ENCODE data around the gene GSAP. TPM values are rescaled to one million over a fixed set of nuclear protein-coding genes. Genes with fewer than 3 reads are reported as not detected.
A peak's percentile ranks its signal among the peaks of the same experiment; 100 is the strongest.

The GSAP gene
- total and polyA plus RNA-seq, 2 of the 4 experiments (the other 2 are of a cell fraction) = 1.6 to 1.8 TPM

DNA sequence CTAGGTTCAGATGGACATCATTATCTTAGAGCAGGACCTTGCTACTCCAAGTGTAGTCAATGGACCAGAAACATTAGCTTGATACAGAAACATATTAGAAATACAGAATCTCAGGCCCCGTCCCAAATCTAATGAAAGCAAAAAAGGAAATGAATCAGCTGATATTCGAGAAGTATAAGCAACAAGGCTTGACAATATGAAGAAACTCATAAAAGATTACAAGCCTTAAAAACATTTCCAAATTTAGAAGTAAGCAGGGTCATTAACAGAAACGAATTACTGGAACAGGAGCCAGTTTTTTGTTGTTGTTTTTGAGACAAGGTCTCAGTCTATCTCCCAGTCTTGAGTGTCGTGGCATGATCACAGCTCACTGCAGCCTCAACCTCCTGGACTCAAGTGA lies 40.5 kb upstream of the GSAP start:
- H3K14ac ChIP-seq (replicated peaks; ENCODE audit: low read depth, low read length) = peak overlapping the region; percentile 63; the same call in 1 of the 2 replicates
- peak overlapping the region in 1 of 2 experiments; percentile 83; a peak in 1 of 4 replicates for H4K8ac ChIP-seq (ENCODE audit: low read depth in 2 of 2, low read length in 2 of 2)
- ChIA-PET CTCF (interaction anchor here (0.6 kb wide), 1 partner anchor 44 kb away, joined by 4 read pairs; no protein-coding TSS in a partner anchor), POLR2A (ENCODE audit: unreplicated experiment) (no interaction called here)
- no peak overlapping the region for H3K4me3 ChIP-seq (ENCODE audit: insufficient read depth, low read depth, low read length)
- no peak for TF ChIP-seq CHD1 (IDR thresholded peaks at IDR 0.05; ENCODE audit: low read depth, low read length)
- TF ChIP-seq MAFK (IDR thresholded peaks at IDR 0.05; ENCODE audit: low read depth, low read length) = no peak
- TF ChIP-seq RCOR1 (IDR thresholded peaks at IDR 0.05; ENCODE audit: insufficient replicate concordance, low read length) = no peak
- TF ChIP-seq, protein P1, sequence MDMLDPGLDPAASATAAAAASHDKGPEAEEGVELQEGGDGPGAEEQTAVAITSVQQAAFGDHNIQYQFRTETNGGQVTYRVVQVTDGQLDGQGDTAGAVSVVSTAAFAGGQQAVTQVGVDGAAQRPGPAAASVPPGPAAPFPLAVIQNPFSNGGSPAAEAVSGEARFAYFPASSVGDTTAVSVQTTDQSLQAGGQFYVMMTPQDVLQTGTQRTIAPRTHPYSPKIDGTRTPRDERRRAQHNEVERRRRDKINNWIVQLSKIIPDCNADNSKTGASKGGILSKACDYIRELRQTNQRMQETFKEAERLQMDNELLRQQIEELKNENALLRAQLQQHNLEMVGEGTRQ (IDR thresholded peaks at IDR 0.05; ENCODE audit: low read depth, low read length) = no peak
- no peak for TF ChIP-seq POLR2A (IDR thresholded peaks at IDR 0.05; ENCODE audit: low read depth, low read length)
- no peak for TF ChIP-seq MAZ (IDR thresholded peaks at IDR 0.05; ENCODE audit: borderline replicate concordance, low read depth, low read length)
- no peak for TF ChIP-seq RAD21 (IDR thresholded peaks at IDR 0.05; ENCODE audit: low read length)
- no peak for TF ChIP-seq CEBPB (IDR thresholded peaks at IDR 0.05; ENCODE audit: low read depth, low read length)
- TF ChIP-seq, protein P2, sequence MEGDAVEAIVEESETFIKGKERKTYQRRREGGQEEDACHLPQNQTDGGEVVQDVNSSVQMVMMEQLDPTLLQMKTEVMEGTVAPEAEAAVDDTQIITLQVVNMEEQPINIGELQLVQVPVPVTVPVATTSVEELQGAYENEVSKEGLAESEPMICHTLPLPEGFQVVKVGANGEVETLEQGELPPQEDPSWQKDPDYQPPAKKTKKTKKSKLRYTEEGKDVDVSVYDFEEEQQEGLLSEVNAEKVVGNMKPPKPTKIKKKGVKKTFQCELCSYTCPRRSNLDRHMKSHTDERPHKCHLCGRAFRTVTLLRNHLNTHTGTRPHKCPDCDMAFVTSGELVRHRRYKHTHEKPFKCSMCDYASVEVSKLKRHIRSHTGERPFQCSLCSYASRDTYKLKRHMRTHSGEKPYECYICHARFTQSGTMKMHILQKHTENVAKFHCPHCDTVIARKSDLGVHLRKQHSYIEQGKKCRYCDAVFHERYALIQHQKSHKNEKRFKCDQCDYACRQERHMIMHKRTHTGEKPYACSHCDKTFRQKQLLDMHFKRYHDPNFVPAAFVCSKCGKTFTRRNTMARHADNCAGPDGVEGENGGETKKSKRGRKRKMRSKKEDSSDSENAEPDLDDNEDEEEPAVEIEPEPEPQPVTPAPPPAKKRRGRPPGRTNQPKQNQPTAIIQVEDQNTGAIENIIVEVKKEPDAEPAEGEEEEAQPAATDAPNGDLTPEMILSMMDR (conservative IDR thresholded peaks at IDR 0.05; ENCODE audit: low read depth, low read length) = no peak
- TF ChIP-seq RFX5 (IDR thresholded peaks at IDR 0.05; ENCODE audit: low read depth, low read length) = no peak
- no peak for TF ChIP-seq NFE2L2 (IDR thresholded peaks at IDR 0.05; ENCODE audit: low read depth, low read length)
- no peak for TF ChIP-seq SMC3 (IDR thresholded peaks at IDR 0.05; ENCODE audit: low read depth, low read length)
- no peak for TF ChIP-seq FOS (IDR thresholded peaks at IDR 0.05; ENCODE audit: low read depth, low read length)
- TF ChIP-seq, protein P3, sequence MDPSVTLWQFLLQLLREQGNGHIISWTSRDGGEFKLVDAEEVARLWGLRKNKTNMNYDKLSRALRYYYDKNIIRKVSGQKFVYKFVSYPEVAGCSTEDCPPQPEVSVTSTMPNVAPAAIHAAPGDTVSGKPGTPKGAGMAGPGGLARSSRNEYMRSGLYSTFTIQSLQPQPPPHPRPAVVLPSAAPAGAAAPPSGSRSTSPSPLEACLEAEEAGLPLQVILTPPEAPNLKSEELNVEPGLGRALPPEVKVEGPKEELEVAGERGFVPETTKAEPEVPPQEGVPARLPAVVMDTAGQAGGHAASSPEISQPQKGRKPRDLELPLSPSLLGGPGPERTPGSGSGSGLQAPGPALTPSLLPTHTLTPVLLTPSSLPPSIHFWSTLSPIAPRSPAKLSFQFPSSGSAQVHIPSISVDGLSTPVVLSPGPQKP (IDR thresholded peaks at IDR 0.05; ENCODE audit: borderline replicate concordance, low read depth, low read length) = no peak
- no peak for TF ChIP-seq BHLHE40 (IDR thresholded peaks at IDR 0.05; ENCODE audit: low read depth, low read length)
- no peak for TF ChIP-seq MXI1 (IDR thresholded peaks at IDR 0.05; ENCODE audit: borderline replicate concordance, low read depth, low read length)
- H3K4ac ChIP-seq (ENCODE audit: low read depth, low read length) = peak overlapping the region; percentile 65
- H3K9me3 ChIP-seq (ENCODE audit: control insufficient read depth, insufficient read depth, low read length) = no peaks in the 10 kb centered on the region
- peak overlapping the region; percentile 86 for H2BK120ac ChIP-seq (ENCODE audit: low read depth, low read length)
- peak overlapping the region; percentile 54; the same call in 2 of the 3 replicates for H2BK15ac ChIP-seq (ENCODE audit: low read depth, low read length)
- peaks cover 3% of the 10 kb centered on the region for H3K9me1 ChIP-seq (ENCODE audit: insufficient read depth, low read length)
- H2AFZ ChIP-seq (replicated peaks; ENCODE audit: low read length, poor library complexity) = no peak overlapping the region
- in situ Hi-C loops (cut with MboI; ENCODE audit: low sequenced_read_pairs) (no loop called here), dilution Hi-C loops (cut with HindIII; ENCODE audit: low sequenced_read_pairs, unreplicated experiment) (no loop called here), intact Hi-C loops (cut with micrococcal nuclease) (no loop called here)
- no peak overlapping the region for H2AK9ac ChIP-seq (replicated peaks; ENCODE audit: low read depth, low read length, poor library complexity)
- WGBS, 2 experiments (ENCODE audit: extremely low coverage in 2 of 2, insufficient read length in 1 of 2) = no CpG with 5 or more reads among the region's 4 CpGs
- no peak overlapping the region for H2AK5ac ChIP-seq (ENCODE audit: low read depth, low read length)
- H3K56ac ChIP-seq (ENCODE audit: extremely low read depth, insufficient read depth, low read length) = no peak overlapping the region
- H3K4me2 ChIP-seq (ENCODE audit: low read depth, low read length) = peak overlapping the region; percentile 66; the same call in 1 of the 2 replicates
- H3K9ac ChIP-seq (ENCODE audit: low read depth, low read length) = no peak overlapping the region
- H2BK20ac ChIP-seq (ENCODE audit: low read depth, low read length) = peak overlapping the region; percentile 81; the same call in 1 of the 2 replicates
- peak; percentile 35 for DNase-seq
- H4K91ac ChIP-seq (ENCODE audit: insufficient read depth, low read depth, low read length) = 0 out of 2 replicates have a peak overlapping the region, but pooled peaks have one; percentile 63
- peak overlapping the region; percentile 65 for H3K27ac ChIP-seq (ENCODE audit: insufficient read depth, low read length)
- peak overlapping the region; percentile 86; the same call in 1 of the 2 replicates for H4K5ac ChIP-seq (ENCODE audit: low read depth, low read length)
- peak overlapping the region; percentile 92 for H3K18ac ChIP-seq (ENCODE audit: low read depth, low read length)
- H3K23ac ChIP-seq (ENCODE audit: low read depth, low read length) = no peak overlapping the region; the same call in 1 of the 2 replicates
- BruUV-seq (replicated peaks) = no TSS peak
- H3K4me1 ChIP-seq (ENCODE audit: control insufficient read depth, insufficient read depth, low read length) = peaks cover 7% of the 10 kb centered on the region
- no peaks in the 10 kb centered on the region for H3K27me3 ChIP-seq (ENCODE audit: control insufficient read depth, insufficient read depth, low read length)
- H3K79me1 ChIP-seq (ENCODE audit: low read depth in 1 of 2, low read length in 2 of 2) = no peaks in the 10 kb centered on the region
- no peak for ATAC-seq (ENCODE audit: low read depth)
- H4K20me1 ChIP-seq (ENCODE audit: insufficient read depth, low read length) = no peaks in the 10 kb centered on the region
- no peaks in the 10 kb centered on the region for H3K36me3 ChIP-seq (ENCODE audit: control insufficient read depth, insufficient read depth, low read length)
- H2BK5ac ChIP-seq (ENCODE audit: low read depth, low read length, poor library complexity, severe bottlenecking) = peak overlapping the region; percentile 79

All from IMR-90 (cell line).